GM11168 (cell line): ENCODE results near the gene COG5.

Experiments used
- in situ Hi-C: fragments of 300-500 bp; cut with MboI; formaldehyde crosslinking; loops from one replicate; pipeline ENCODE4 v1.12.0; 2022; ENCODE audit warnings: low sequenced_read_pairs; ENCODE audit not compliant: unreplicated experiment

Gene COG5

GRCh38 chr7:107526672-107527071 lies 37.0 kb downstream of the COG5 start:
- in situ Hi-C loops, result no loop called here

GRCh38 chr7:107506674-107507339 lies 56.9 kb downstream of the COG5 start:
- in situ Hi-C loops, result no loop called here

- in situ Hi-C loops, result no loop called here
Observed at GRCh38 chr7:107505997-107506673, 57.6 kb downstream of the COG5 start.

GRCh38 chr7:107505362-107505761 lies 58.4 kb downstream of the COG5 start:
- in situ Hi-C loops, result no loop called here

- in situ Hi-C loops, result no loop called here
Observed at GRCh38 chr7:107503687-107504086, 60.0 kb downstream of the COG5 start.

GRCh38 chr7:107502797-107503196 lies 60.9 kb downstream of the COG5 start:
- in situ Hi-C loops, result no loop called here

- in situ Hi-C loops, result no loop called here
Observed at GRCh38 chr7:107502154-107502553, 61.6 kb downstream of the COG5 start.

GRCh38 chr7:107501593-107501992 lies 62.1 kb downstream of the COG5 start:
- in situ Hi-C loops, result no loop called here

GRCh38 chr7:107499731-107500130 lies 64.0 kb downstream of the COG5 start:
- in situ Hi-C loops, result no loop called here

- in situ Hi-C loops, result no loop called here
Observed at GRCh38 chr7:107495516-107495915, 68.2 kb downstream of the COG5 start.

- in situ Hi-C loops, result no loop called here
Observed at GRCh38 chr7:107494884-107495283, 68.8 kb downstream of the COG5 start.

GRCh38 chr7:107494315-107494751 lies 69.4 kb downstream of the COG5 start:
- in situ Hi-C loops, result no loop called here

GRCh38 chr7:107492875-107493274 lies 70.8 kb downstream of the COG5 start:
- in situ Hi-C loops, result no loop called here

GRCh38 chr7:107486041-107486440 lies 77.7 kb downstream of the COG5 start:
- in situ Hi-C loops, result no loop called here

- in situ Hi-C loops, result no loop called here
Observed at GRCh38 chr7:107482571-107482970, 81.1 kb downstream of the COG5 start.

- in situ Hi-C loops, result no loop called here
Observed at GRCh38 chr7:107480932-107481331, 82.8 kb downstream of the COG5 start.

GRCh38 chr7:107479303-107479702 lies 84.4 kb downstream of the COG5 start:
- in situ Hi-C loops, result no loop called here

GRCh38 chr7:107474104-107474521 lies 89.6 kb downstream of the COG5 start:
- in situ Hi-C loops, result loop anchor here (25.0 kb wide), 1 partner anchor 388 kb away; no protein-coding TSS in a partner anchor

- in situ Hi-C loops, result loop anchor here (25.0 kb wide), 1 partner anchor 390 kb away; no protein-coding TSS in a partner anchor
Observed at GRCh38 chr7:107472116-107472515, 91.6 kb downstream of the COG5 start.

GRCh38 chr7:107471292-107472070 lies 92.2 kb downstream of the COG5 start:
- in situ Hi-C loops, result loop anchor here (25.0 kb wide), 1 partner anchor 391 kb away; no protein-coding TSS in a partner anchor

GRCh38 chr7:107469929-107470328 lies 93.8 kb downstream of the COG5 start, which contains the start of gene GPR22:
Gene GPR22, plus strand, starts transcription at chr7:107470057. Its CDS starts 4,004 bp downstream, at chr7:107474061.
- in situ Hi-C loops, result loop anchor here (5.0 to 25.0 kb wide), 2 partner anchors 257 to 392 kb away; no protein-coding TSS in a partner anchor
